GM10248 (cell line): ENCODE results near the gene SLC8B1.

Experiments
- CTCF ChIA-PET: fragments of 300-600 bp; sonication (Branson Sonifier 250); formaldehyde crosslinking; extraction: SDS; loops from one replicate; lab custom pipeline; 2021; ENCODE audit warnings: antibody characterized with exemption; lab: Yijun Ruan, JAX
- POLR2A ChIA-PET: fragments of 350-650 bp; sonication (Branson Sonifier 250); formaldehyde crosslinking; extraction: SDS; loops from one replicate; lab custom pipeline; 2020; ENCODE audit warnings: antibody characterized with exemption; lab: Yijun Ruan, JAX
- DNase-seq: peaks from one replicate; pipeline ENCODE4 v3.0.0; 2012; ENCODE audit errors: extremely low spot score
- TF ChIP-seq, protein P1 (sequence below): IDR thresholded peaks from 2 replicates; pipeline ENCODE4 v1.5.1; 2012; ENCODE audit warnings: mild to moderate bottlenecking, low read depth; ENCODE audit errors: extremely low read depth, missing control alignments, control extremely low read depth

The SLC8B1 gene

DNA sequence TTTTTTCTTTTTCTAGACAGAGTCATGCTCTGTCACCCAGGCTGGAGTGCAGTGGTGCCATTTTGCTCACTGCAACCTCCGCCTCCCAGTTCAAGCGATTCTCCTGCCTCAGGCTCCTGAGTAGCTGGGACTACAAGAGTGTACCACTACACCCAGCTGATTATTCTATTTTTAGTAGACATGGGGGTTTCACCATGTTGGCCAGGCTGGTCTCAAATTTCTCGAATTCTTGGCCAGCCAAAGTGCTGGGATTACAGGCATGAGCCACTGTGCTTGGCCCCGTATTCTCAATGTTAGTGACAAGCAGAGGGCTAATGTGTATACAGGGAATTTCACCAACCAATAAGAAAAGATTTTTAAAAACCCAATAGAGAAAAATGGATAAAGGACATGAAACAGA, 31.9 kb upstream of the SLC8B1 start:
- ChIA-PET POLR2A (interaction anchor here (0.6 to 0.7 kb wide), 2 partner anchors 144 to 181 kb away, joined by 4 to 5 read pairs; partner anchors contain the start of genes DDX54 and RITA1), CTCF (no interaction called here)
- DNase-seq = no peak
- TF ChIP-seq, protein P1, sequence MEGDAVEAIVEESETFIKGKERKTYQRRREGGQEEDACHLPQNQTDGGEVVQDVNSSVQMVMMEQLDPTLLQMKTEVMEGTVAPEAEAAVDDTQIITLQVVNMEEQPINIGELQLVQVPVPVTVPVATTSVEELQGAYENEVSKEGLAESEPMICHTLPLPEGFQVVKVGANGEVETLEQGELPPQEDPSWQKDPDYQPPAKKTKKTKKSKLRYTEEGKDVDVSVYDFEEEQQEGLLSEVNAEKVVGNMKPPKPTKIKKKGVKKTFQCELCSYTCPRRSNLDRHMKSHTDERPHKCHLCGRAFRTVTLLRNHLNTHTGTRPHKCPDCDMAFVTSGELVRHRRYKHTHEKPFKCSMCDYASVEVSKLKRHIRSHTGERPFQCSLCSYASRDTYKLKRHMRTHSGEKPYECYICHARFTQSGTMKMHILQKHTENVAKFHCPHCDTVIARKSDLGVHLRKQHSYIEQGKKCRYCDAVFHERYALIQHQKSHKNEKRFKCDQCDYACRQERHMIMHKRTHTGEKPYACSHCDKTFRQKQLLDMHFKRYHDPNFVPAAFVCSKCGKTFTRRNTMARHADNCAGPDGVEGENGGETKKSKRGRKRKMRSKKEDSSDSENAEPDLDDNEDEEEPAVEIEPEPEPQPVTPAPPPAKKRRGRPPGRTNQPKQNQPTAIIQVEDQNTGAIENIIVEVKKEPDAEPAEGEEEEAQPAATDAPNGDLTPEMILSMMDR = no peak

DNA sequence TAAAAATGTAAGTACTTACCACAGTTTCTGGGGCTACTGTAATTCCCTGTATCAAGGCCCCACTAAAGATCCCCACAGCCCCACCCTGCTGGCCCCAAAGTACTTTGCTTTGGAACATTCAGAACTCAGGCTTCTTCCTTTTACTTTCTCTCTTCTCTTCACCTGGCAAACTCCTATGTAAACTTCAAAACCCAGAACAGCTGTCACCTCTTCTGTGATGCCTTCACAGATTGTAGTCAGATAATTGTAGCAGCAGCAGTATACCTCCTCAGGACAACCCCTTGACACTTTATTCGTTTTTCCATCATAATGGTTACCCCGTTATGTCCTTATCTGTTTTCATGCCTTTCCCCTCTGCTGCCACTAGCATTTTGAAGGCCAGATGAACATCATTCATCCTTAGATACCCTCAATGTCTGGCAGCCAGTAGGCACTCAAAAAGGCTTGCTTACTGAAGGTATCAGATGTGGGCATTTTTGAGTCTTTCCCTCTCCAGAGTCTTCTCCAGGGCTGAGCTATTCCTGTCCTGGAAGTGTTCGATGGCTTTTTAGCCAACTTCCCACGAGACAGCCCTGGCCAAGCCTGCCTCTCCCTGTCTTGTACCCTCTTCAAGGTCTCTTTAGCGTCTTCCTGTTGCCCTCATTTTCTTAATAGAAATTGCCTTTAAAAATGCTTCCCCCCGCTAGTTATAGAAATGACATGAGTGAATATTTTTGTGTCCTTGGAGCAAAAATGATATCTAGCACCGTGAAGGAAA, 30.9 kb upstream of the SLC8B1 start:
- DNase-seq = no peak
- ChIA-PET CTCF (no interaction called here), POLR2A (no interaction called here)
- TF ChIP-seq, protein P1 = no peak

DNA sequence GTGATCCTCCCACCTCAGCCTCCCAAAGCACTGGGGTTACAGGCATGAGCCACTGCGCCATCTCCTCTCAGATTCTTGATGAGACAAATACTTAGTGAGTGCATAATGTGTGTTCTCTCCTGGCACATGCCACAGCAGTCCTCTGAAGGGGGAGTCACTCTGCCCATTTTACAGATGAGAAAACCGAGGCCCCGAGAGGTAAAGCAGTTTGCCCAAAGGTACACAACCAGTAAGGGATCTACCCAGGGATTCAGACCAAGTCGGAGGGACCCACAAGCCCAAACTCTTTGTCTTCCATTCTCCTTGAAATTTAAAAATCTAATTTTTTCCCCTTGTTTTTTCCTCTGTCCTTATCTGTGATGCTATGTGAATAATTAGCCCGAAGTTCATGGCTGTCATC, 29.8 kb upstream of the SLC8B1 start:
- TF ChIP-seq, protein P1 = no peak
- ChIA-PET POLR2A (no interaction called here), CTCF (interaction anchor here (1.2 kb wide), 1 partner anchor 20 kb away, joined by 3 read pairs; no protein-coding TSS in a partner anchor)
- no peak for DNase-seq

DNA sequence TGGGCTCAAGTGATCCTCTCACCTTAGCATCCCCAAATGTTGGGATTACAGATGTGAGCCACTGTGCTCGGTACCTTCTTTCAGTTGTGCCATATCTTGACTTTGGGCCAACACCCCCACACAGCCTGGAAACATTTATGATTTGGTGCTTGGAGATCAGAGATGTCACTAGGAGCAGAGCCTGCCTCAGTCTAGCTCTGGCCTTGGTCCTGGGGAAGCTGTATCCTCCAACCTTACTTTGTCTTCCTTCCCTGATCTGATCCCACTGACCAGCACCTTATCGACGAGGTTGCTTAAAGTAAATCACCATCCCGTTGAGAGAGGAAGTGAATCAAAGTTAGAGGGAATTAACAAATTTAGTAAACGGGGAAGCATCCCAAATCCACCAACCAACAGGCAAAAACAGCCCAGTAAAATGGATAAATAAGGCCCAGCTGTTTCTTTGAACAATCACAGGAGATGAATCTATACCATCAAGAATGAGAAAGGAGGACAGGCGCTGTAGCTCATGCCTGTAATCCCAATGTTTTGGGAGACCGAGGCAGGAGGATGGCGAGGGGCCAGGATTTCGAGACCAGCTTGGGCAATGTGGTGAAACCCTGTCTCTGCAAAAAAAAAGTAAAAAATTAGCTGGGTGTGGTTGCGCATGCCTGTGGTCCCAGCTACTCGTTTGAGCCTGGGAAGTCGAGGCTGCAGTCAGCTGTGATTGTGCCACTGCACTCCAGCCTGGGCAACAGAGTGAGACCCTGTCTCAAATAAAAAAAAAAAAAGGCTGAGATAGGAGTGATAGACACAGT, 26.9 kb upstream of the SLC8B1 start:
- no peak for DNase-seq
- CTCF ChIA-PET = no interaction called here
- TF ChIP-seq, protein P1 = no peak
- POLR2A ChIA-PET = interaction anchor here (0.7 kb wide), 1 partner anchor 27 kb away, joined by 5 read pairs; the partner anchor contains the start of gene SLC8B1

DNA sequence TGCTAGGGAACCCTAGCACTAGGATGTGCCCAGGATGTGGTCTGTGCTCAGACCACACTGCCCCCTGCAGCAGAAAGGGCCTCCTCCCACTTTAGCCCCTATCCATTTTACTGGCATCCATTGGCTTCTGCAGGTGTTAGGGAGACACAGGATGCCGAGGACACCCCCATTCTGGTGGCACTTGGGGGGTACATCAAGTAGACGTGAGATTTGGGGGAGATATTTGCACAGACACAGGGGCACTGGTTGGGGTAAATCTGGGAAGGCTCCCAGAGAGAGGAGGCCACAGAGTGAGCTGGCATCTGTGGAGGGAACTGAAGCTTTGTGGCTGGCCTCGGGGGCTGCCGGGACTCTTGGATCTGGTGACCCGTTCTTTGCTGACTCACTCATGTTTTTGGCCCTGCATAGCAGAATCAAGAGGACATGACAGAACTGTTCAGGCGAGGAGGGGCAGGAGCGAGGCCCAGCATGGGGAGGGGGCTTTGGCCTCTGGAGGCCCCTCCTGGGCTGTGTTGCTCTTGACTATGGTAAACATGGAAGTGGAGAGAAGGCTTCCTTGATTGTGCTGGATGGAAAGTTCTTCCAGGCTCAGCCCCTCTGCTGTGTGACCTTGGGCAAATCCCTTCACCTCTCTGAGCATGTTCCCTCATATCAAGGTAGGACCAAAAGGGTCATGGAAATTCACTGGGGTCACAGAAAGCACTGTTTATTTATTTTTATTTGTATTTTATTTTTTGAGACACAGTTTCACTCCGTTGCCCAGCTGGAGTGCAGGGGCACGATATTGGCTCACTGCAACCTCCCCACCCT, 25.2 kb upstream of the SLC8B1 start:
- DNase-seq = no peak
- TF ChIP-seq, protein P1 = no peak
- POLR2A ChIA-PET = no interaction called here
- CTCF ChIA-PET = interaction anchor here (1.0 to 1.1 kb wide), 2 partner anchors 10 to 11 kb away, joined by 3 read pairs; no protein-coding TSS in a partner anchor
